GM12864 (cell line): ENCODE data around the gene KRI1.
A peak's percentile ranks its signal among the peaks of the same experiment; 100 is the strongest.

Source experiments
- DNase-seq: peaks from one replicate; pipeline ENCODE4 v3.0.0-alpha.2; 2011; ENCODE audit warnings: low read depth
- H3K4me3 ChIP-seq: 2 replicates; pipeline ENCODE4 v1.5.1; 2011; ENCODE audit warnings: mild to moderate bottlenecking, low read depth, low read length, control low read depth
- TF ChIP-seq, protein P1 (sequence below): IDR thresholded peaks from 2 replicates; pipeline ENCODE4 v1.5.1; 2011; ENCODE audit warnings: low read depth, mild to moderate bottlenecking, moderate library complexity, low read length, control low read depth, inconsistent platforms; ENCODE audit errors: missing control alignments

The KRI1 gene

DNA sequence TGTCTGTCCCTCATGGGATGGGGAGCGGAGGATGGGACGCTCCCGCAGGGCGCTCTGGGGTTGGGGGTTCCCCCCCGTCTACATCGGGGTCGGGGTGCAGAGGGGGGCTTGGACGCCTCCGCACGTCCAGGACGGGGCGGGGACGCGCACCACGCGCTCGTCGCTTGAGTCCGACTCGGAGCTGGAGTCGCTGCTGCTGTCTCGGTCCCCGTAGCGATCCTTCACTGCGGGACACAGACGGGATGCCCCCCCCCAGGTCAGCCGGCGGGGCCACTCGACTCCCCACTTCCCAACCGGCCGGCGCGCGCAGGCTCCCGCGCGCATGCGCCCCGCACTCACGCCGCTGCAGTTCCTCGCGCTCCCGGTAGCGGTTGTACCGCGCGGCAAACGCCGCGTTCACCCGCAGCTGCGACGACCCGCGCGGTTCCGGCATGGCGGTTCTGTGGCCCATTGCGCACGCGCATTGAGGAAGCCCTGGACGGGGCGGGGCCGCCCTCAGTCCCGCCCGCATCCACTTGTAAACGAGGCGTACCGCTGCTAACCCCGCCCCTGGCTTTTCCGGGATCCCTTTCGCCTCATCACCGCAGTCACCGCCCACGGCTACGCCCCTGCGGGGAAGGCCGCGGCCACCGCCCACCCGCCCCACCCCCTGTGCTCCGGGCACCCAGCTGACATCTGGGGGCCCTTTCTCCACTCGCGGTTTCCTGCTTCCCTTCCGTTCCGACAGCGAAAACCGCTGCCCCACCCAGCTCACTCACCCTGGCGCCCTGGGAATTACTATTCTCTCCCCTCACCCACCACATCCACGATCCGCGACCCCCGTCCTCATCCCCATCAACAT, at the start of gene KRI1:
TSS of gene KRI1 (minus strand) at position 444 of the 841 bp plus-strand sequence. CDS start at position 433, 11 bp downstream.
- peak within 1 kb of the TSS; percentile 83 for H3K4me3 ChIP-seq
- peak; percentile 92 for DNase-seq
- TF ChIP-seq, protein P1, sequence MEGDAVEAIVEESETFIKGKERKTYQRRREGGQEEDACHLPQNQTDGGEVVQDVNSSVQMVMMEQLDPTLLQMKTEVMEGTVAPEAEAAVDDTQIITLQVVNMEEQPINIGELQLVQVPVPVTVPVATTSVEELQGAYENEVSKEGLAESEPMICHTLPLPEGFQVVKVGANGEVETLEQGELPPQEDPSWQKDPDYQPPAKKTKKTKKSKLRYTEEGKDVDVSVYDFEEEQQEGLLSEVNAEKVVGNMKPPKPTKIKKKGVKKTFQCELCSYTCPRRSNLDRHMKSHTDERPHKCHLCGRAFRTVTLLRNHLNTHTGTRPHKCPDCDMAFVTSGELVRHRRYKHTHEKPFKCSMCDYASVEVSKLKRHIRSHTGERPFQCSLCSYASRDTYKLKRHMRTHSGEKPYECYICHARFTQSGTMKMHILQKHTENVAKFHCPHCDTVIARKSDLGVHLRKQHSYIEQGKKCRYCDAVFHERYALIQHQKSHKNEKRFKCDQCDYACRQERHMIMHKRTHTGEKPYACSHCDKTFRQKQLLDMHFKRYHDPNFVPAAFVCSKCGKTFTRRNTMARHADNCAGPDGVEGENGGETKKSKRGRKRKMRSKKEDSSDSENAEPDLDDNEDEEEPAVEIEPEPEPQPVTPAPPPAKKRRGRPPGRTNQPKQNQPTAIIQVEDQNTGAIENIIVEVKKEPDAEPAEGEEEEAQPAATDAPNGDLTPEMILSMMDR, result peak; percentile 39

DNA sequence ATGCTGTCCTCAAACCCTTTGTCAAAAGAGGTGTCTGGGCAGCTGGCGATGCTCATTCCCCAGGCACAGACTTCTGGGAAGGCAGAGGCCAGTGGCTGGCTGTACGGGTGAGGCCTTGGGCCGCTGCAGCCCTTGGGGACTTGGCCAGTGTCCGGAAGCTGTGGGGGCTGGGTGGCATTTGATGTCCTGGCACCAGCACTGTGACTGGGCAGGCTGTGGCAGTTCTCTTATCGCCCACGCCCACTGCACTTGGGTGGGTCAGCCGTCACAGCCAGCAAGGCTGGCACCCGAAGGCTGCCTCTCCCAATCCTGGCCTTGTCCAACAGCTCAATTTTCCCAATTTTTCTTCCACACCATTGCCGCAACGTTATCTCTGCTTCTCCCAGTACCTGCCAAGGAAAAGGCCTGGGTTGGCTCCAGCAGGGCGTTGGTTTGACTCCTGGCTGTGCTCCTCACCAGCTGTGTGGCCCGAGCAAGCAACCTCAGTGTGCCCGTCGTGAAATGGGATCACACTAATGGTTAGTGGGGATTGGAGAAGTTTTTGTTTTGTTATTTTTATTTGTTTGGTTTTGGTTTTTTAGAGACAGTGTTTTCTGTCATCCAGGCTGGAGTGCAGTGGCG, 46.8 kb upstream of the KRI1 start:
- TF ChIP-seq, protein P1, result no peak
- no peak for DNase-seq
- H3K4me3 ChIP-seq, result no peak overlapping the region

DNA sequence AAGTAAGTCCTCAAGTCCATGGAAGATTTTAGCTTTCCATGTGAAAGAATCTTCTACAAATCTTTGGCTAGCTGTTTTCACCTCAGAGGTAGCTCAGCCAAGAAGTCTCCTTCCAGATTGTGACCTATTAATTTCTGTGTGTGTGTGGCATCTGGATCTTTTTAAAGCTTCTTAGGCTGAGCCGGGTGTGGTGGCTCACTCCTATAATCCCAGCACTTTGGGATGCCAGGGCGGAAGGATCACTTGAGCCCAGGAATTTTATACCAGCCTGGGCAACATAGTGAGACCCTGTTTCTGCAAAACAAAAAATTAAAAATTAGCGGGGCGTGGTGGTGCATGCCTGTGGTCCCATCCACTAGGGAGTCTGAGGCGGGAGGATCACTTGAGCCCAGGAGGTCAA, 46.1 kb upstream of the KRI1 start:
- DNase-seq, result no peak
- TF ChIP-seq, protein P1, result no peak
- no peak overlapping the region for H3K4me3 ChIP-seq

DNA sequence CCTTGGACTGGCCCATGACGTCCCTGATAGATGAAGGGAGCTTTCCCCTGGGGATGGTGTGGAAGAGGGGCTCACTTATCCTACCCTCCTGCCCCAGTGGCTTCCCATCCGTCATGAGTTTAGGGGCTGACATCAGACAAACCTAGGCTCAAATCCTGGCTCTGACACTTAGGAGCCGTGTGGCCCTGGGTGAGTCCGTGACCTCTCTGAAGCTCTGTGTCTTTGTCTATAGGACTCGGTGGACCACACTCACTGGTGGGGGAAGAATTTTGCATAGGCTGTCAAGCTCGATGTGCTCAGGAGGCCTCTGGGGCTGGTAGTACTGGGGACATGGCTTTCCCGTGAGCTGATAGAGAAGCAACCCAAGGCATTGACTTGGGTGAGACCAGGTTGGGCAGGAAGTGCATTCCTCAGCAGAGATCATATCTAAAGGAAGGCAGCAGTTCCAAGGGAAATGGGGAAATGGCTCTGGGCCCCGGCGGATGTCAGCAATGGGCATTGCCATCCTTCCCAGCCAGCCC, 38.7 kb upstream of the KRI1 start:
- H3K4me3 ChIP-seq, result peak overlapping the region; percentile 86; the same call in 1 of the 2 replicates
- DNase-seq, result no peak
- TF ChIP-seq, protein P1, result no peak

DNA sequence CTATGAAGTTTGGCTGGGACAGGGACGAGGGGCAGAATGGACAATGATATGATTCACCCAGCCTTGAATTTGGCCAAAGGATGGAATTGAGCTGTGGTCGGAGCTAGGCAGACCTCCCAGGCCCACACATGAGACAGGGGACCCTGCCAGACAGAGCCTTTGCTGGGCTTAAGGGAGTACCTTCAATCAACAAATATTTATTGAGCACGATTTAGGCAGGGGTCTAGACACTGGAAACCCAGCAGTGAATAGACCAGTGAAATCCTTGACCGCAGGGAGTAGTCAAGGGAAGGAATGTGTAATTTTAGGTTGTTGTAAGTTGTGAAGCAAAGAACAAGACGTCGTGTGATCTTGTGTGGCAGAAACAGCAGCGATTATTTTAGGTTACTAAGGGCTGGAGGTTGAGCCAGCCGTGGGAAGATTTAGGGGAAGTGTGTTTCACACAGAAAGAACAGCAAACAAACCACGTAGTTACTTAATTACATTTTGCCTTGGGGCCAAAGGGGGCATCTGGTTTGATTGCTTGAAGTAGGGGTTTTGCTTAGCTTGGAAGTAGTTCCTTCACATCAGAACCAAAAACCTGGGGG, 38.2 kb upstream of the KRI1 start:
- H3K4me3 ChIP-seq, result peak overlapping the region; percentile 86
- no peak for DNase-seq
- TF ChIP-seq, protein P1, result no peak

DNA sequence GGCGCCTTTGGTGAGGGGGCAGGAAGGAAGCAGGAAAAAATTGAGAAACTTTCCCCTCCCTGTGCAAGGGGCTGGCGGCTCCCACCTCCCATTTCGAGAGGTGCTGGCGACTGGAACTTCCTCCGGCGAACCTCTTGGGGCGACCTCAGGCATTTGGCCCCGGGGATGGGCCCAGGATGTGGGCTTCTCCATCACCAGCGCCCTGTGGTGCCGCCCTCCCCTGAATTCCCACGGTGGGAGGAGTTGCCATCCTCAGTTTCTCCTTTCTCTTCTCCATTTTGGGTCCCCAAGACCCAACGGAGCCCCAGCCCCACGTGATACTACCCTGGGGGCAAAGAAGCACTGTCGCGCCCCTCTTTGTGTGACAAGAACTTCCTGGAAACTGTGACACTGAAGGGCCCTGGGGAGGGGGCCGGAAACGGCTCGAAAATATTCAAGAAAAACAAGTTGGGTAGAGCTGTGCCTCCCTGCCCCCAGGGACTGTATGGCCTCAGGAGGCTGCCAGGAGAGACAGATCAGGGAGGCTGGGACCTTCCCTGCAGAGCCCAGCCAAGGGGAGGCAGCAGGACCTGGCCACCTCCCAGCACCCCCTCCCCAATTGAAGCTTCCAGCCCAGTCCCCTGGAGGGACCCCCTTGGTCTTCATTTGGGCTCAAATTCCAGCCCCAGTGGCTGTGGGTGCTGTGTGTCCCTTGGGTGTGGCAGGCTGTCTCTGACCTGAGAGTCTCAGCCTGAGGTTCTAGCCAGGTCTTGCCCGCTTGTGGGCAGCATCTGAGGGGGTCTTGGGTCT, 37.5 kb upstream of the KRI1 start:
- peak overlapping the region; percentile 86 for H3K4me3 ChIP-seq
- DNase-seq, result no peak
- TF ChIP-seq, protein P1, result peak; percentile 7
